Measurements from ENCODE around the gene LRRC4C.

- TF ChIP-seq CTCF (IDR thresholded peaks at IDR 0.05) (no peak), POLR2A (IDR thresholded peaks at IDR 0.05) (no peak)
Measured at GRCh38 chr11:41479179-41479578, 19.7 kb upstream of the LRRC4C start.

All from heart left ventricle (tissue), 13 donors.